Astrocyte of the spinal cord (primary cell): Measurements from ENCODE around the gene MEGF11.

Experiments
- DNase-seq: peaks from one replicate; pipeline ENCODE4 v3.0.0; 2011; ENCODE audit warnings: low read depth, low spot score
- H3K4me3 ChIP-seq: 2 replicates; pipeline ENCODE4 v1.5.1; 2011; ENCODE audit warnings: low read depth, mild to moderate bottlenecking, low read length, moderate library complexity
- in situ Hi-C: cut with HindIII; loops from 2 replicates; pipeline ENCODE4 v1.10.0; 2017; ENCODE audit warnings: low sequenced_read_pairs
- TF ChIP-seq, protein P1 (sequence below): IDR thresholded peaks from 2 replicates; pipeline ENCODE4 v1.5.1; 2012; ENCODE audit warnings: low read depth, mild to moderate bottlenecking, low read length, inconsistent platforms

MEGF11 gene

GRCh38 chr15:65925338-65925737 lies 328.2 kb downstream of the MEGF11 start:
- TF ChIP-seq, protein P1, sequence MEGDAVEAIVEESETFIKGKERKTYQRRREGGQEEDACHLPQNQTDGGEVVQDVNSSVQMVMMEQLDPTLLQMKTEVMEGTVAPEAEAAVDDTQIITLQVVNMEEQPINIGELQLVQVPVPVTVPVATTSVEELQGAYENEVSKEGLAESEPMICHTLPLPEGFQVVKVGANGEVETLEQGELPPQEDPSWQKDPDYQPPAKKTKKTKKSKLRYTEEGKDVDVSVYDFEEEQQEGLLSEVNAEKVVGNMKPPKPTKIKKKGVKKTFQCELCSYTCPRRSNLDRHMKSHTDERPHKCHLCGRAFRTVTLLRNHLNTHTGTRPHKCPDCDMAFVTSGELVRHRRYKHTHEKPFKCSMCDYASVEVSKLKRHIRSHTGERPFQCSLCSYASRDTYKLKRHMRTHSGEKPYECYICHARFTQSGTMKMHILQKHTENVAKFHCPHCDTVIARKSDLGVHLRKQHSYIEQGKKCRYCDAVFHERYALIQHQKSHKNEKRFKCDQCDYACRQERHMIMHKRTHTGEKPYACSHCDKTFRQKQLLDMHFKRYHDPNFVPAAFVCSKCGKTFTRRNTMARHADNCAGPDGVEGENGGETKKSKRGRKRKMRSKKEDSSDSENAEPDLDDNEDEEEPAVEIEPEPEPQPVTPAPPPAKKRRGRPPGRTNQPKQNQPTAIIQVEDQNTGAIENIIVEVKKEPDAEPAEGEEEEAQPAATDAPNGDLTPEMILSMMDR = no peak
- DNase-seq = no peak
- in situ Hi-C loops = no loop called here
- no peak overlapping the region for H3K4me3 ChIP-seq

- no peak overlapping the region for H3K4me3 ChIP-seq
- in situ Hi-C loops = no loop called here
- no peak for DNase-seq
- TF ChIP-seq, protein P1 = no peak
Measured at GRCh38 chr15:65924004-65924403, 329.5 kb downstream of the MEGF11 start.

DNA sequence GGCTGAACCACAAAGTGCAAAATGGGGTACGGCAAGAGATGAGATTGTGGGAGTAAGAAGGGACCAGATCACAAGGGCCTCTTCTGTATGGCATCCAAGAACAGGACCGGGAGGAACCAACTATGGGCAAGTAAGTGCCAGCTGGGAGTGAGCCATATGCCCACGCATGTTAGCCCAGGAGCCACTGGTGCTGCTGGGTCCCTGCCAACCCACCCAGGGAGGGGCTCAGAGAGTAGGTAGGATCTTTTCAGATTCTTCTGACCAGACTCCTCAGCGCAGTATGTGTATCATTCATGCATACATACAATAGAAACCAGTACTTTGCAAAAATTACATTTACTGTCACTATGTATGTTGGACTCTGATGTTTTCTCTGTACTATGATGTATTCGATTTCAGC lies 330.3 kb downstream of the MEGF11 start:
- no peak for DNase-seq
- TF ChIP-seq, protein P1 = no peak
- H3K4me3 ChIP-seq = no peak overlapping the region
- in situ Hi-C loops = no loop called here

DNA sequence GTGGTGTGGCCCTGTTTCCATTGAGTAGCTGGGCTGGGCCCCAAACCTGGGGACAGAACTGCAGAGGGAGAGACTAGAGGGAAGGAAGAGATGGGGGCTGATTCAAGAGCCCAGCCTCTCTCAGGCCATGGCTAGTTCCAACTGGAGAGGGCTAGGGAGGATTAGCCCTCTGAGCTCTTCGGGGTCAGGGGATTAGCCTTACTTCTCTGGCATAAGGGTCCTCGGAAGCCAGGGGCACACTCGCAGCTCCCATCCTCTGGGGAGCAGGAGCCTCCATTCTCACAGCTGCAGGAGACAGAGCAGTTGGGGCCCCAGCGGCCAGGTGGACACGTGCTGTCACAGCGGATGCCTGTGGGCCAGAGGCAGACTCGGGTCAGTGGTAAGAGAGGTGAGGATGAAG lies 330.9 kb downstream of the MEGF11 start:
- TF ChIP-seq, protein P1 = no peak
- no peak for DNase-seq
- no peak overlapping the region for H3K4me3 ChIP-seq
- in situ Hi-C loops = no loop called here

DNA sequence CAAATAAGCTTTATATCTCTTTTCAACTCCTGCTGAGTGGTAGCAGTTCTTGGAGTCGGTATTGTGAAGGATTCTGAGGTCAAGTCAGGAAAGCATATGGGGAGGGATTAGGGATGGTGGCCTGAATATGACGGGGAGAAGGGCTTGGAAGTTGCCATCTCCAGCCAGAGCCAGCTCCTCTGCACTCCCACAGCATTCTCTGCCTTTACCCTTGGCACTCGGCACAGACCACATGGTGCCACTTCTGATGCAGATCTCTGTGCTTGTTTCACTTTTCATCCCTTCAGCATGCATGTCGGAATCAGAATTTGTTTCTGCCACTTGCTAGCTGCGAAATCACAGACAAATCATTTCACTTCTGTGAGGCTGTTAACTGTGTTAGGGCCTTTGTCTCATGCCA lies 331.8 kb downstream of the MEGF11 start:
- in situ Hi-C loops = no loop called here
- no peak for DNase-seq
- TF ChIP-seq, protein P1 = no peak
- no peak overlapping the region for H3K4me3 ChIP-seq

DNA sequence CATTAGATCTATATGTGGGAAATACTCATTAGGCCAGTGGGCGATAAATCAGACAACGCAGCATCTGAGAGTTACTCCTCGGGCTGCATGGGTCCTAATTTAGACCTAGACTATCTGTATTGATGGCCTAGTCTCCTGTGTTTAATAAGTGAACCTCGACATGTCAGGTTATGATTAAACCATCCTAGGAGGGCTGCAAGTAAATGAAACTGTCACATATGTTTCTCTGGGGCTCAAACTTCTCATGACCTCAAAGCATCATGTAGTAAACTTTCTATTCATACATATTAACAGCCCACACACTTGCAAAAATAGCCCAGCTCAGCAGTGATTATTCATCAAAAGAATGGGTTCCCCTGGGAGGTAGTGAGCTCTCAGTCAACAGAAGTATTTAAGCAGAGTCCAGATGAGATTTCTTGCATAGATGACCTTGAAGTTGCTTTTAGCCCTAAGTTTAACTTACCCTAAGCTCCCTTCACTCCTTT lies 332.7 kb downstream of the MEGF11 start:
- TF ChIP-seq, protein P1 = no peak
- in situ Hi-C loops = no loop called here
- DNase-seq = no peak
- H3K4me3 ChIP-seq = no peak overlapping the region

GRCh38 chr15:65920121-65920520 lies 333.4 kb downstream of the MEGF11 start:
- in situ Hi-C loops = no loop called here
- no peak for DNase-seq
- TF ChIP-seq, protein P1 = no peak
- no peak overlapping the region for H3K4me3 ChIP-seq
